ENCODE measurements around the gene ZFAND6. TPM values are rescaled to one million over a fixed set of nuclear protein-coding genes. Genes with fewer than 3 reads are reported as not detected.
A peak's percentile ranks its signal among the peaks of the same experiment; 100 is the strongest.

The ZFAND6 gene
- total RNA-seq, 1 experiment from 2014 or later = 89.7 TPM

DNA sequence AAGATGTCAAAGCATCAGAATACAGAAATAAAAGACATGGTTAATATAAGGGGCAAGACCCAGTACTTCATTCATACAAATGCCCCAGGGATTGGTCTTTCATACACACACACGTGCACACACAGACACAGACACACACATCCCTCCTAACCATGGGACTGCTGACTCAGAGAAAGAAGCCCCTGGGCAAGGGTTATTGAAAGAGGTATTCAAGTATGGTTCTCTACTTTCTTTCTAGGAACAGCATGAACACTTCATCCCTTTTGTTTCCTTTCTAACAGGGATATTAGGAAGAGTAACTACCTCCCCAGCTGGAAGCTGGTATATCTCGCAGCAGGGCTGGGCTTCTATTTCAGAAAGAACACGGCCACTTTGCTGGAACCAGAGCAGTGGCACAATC is 33.2 kb upstream of the ZFAND6 start:
- H3K79me1 ChIP-seq (ENCODE audit: insufficient read depth, low read depth, low read length, poor library complexity, severe bottlenecking) = no peaks in the 10 kb centered on the region
- no peak overlapping the region for H2AFZ ChIP-seq (ENCODE audit: low read length)
- no peak overlapping the region for H3K4me2 ChIP-seq (ENCODE audit: insufficient read depth, insufficient read length, low read length)
- H3K23me2 ChIP-seq (ENCODE audit: insufficient read length, low read depth, low read length, poor library complexity, severe bottlenecking) = no peaks in the 10 kb centered on the region
- no peaks in the 10 kb centered on the region for H3K27me3 ChIP-seq (ENCODE audit: insufficient read depth, low read length)
- no CpG with 5 or more reads among the region's 3 CpGs for WGBS (ENCODE audit: extremely low coverage, insufficient read length, low lambda C conversion rate)
- H2BK15ac ChIP-seq (ENCODE audit: low read depth, low read length) = no peak overlapping the region
- no peak overlapping the region for H2BK20ac ChIP-seq (ENCODE audit: low read depth, low read length, poor library complexity, severe bottlenecking)
- H4K8ac ChIP-seq (replicated peaks; ENCODE audit: insufficient read length, low read depth, low read length) = no peak overlapping the region
- TF ChIP-seq, protein P1, sequence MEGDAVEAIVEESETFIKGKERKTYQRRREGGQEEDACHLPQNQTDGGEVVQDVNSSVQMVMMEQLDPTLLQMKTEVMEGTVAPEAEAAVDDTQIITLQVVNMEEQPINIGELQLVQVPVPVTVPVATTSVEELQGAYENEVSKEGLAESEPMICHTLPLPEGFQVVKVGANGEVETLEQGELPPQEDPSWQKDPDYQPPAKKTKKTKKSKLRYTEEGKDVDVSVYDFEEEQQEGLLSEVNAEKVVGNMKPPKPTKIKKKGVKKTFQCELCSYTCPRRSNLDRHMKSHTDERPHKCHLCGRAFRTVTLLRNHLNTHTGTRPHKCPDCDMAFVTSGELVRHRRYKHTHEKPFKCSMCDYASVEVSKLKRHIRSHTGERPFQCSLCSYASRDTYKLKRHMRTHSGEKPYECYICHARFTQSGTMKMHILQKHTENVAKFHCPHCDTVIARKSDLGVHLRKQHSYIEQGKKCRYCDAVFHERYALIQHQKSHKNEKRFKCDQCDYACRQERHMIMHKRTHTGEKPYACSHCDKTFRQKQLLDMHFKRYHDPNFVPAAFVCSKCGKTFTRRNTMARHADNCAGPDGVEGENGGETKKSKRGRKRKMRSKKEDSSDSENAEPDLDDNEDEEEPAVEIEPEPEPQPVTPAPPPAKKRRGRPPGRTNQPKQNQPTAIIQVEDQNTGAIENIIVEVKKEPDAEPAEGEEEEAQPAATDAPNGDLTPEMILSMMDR (conservative IDR thresholded peaks at IDR 0.05) = no peak
- 0 out of 2 replicates have a peak, but pooled peaks cover 1% of the 10 kb centered on the region for H3K79me2 ChIP-seq (ENCODE audit: insufficient read depth, low read length)
- no peaks in the 10 kb centered on the region for H4K20me1 ChIP-seq (ENCODE audit: control insufficient read depth, insufficient read depth, insufficient read length)
- no peak overlapping the region for H3K4me3 Mint-ChIP-seq
- H3K23ac ChIP-seq (ENCODE audit: insufficient read length, low read depth, low read length) = no peak overlapping the region
- H3K9ac ChIP-seq (ENCODE audit: extremely low read depth, insufficient read length, low read length) = no peak overlapping the region
- no peak overlapping the region for H3K14ac ChIP-seq (ENCODE audit: insufficient read depth, low read length)
- H3K27me3 Mint-ChIP-seq (ENCODE audit: low read depth) = 0 out of 2 replicates have a peak, but pooled peaks cover 2% of the 10 kb centered on the region
- no peak overlapping the region for H4K5ac ChIP-seq (ENCODE audit: insufficient read length, low read depth, low read length)
- H3K4me1 Mint-ChIP-seq = peaks cover 27 to 32% of the 10 kb centered on the region in 2 experiments
- no peak overlapping the region for H4K91ac ChIP-seq (ENCODE audit: insufficient read length, low read depth, low read length)
- H2AK5ac ChIP-seq (ENCODE audit: insufficient read length, low read length) = no peak overlapping the region
- H2BK12ac ChIP-seq (ENCODE audit: insufficient read length, low read depth, low read length) = no peak overlapping the region
- no peaks in the 10 kb centered on the region for H3K36me3 Mint-ChIP-seq (ENCODE audit: insufficient read depth in 1 of 3, low read depth in 3 of 3)
- H2BK5ac ChIP-seq (ENCODE audit: insufficient read length, low read length) = no peak overlapping the region
- no peak overlapping the region for H3K18ac ChIP-seq (ENCODE audit: insufficient read length, low read depth, low read length)
- H3K27ac Mint-ChIP-seq = peak overlapping the region in 1 of 3 experiments; percentile 71; a peak in 3 of 7 replicates
- no peaks in the 10 kb centered on the region for H3K4me1 ChIP-seq (ENCODE audit: insufficient read depth, low read length)
- H2BK120ac ChIP-seq (ENCODE audit: low read depth, low read length, poor library complexity, severe bottlenecking) = no peak overlapping the region
- no peak overlapping the region for H3K56ac ChIP-seq (ENCODE audit: insufficient read length, low read depth, low read length)
- H3K9me3 ChIP-seq (ENCODE audit: control insufficient read depth, low read depth, low read length) = no peaks in the 10 kb centered on the region
- DNase-seq = no peak
- H3K27ac ChIP-seq (ENCODE audit: insufficient read length, low read depth, low read length) = no peak overlapping the region
- no peak overlapping the region for H3K4ac ChIP-seq (ENCODE audit: low read depth, low read length)
- no peak overlapping the region for H3T11ph ChIP-seq (ENCODE audit: low read length)
- H3K9me3 Mint-ChIP-seq = no peaks in the 10 kb centered on the region

All from H9 (cell line).